ENCODE results near the gene NDUFA5.
"Not testable (repeated sequence)": the region's sequence is repeated elsewhere in the genome, so short reads cannot be mapped to it uniquely, and the experiment has no call there.

NDUFA5 gene

DNA sequence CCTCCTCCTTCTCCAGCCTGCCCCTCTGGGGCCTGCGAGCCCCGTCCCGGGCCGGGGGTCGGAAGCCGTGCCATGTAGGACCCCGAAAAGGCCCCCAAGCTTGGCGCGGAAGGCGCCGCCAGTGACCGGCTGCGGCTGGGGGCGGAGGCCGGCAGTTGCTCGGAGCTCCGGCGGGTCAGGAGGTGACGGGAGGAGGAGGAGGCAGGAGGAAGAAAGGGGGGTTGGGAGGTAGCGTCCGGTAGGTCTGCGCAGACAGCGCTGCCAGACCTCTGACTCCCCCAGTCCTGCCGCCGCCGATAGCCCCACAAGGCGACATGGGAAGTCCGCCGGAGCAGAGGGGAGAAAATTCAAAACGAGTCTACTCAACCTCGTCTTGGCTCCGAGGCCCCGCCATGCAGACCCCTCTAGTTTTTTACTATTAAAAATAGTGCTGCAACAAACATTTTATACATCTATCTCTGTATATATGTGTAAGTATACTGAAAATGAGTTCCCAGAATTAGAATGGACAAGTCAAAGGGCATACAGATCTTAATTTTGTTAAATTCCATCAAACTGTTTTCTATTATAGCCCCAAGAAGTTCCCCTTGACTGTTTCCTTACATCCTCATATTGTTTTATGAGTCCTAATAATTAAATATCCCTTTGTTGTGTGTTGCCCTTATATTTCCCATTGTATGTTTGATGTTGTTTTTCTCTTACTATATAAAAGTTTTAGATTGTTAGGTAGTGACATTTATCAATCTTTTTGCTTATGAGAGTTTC is 24.6 kb downstream of the NDUFA5 start:
- not testable (repeated sequence) for H3K9me3 ChIP-seq (ENCODE audit: control insufficient read depth, low read length)

DNA sequence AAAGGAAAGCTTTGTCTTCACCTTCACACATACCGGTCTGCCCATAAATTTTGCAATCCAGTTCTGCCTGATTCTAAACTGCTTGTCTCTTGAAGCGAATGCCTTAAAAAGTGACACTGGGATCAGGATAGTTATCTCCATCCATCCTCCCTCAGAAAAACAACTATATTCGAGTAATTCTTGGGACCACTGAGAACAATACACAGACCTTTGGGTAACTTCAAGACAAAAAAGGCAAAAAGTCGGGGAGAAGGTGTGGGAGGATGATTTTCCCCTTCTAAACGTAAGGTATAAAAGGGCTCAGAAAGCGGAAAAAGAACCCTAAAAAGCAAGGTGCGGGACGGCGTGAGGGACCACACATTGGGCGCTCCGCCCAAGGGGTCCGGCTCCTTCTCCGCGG is 25.3 kb downstream of the NDUFA5 start:
- H3K4me1 ChIP-seq (ENCODE audit: control insufficient read depth, insufficient read depth, low read length); H3K4me3 ChIP-seq (ENCODE audit: low read length); H3K9ac ChIP-seq (ENCODE audit: low read length); H3K9me3 ChIP-seq (ENCODE audit: control insufficient read depth, low read length); H3K36me3 ChIP-seq (ENCODE audit: control insufficient read depth, insufficient read depth, low read length): not testable (repeated sequence)
- peaks cover 10% of the 10 kb centered on the region for H3K27me3 ChIP-seq (ENCODE audit: control insufficient read depth, insufficient read depth, low read length)

More for the DNA sequence above, 24.6 kb downstream of the NDUFA5 start:
- H3K27me3 ChIP-seq (ENCODE audit: control insufficient read depth, insufficient read depth, low read length) = peaks cover 10% of the 10 kb centered on the region
- H3K9ac ChIP-seq (ENCODE audit: low read length); H3K4me1 ChIP-seq (ENCODE audit: control insufficient read depth, insufficient read depth, low read length); H3K4me3 ChIP-seq (ENCODE audit: low read length); H3K36me3 ChIP-seq (ENCODE audit: control insufficient read depth, insufficient read depth, low read length): not testable (repeated sequence)

- not testable (repeated sequence) for H3K9ac ChIP-seq (ENCODE audit: low read length); H3K4me3 ChIP-seq (ENCODE audit: low read length); H3K4me1 ChIP-seq (ENCODE audit: control insufficient read depth, insufficient read depth, low read length); H3K9me3 ChIP-seq (ENCODE audit: control insufficient read depth, low read length); H3K36me3 ChIP-seq (ENCODE audit: control insufficient read depth, insufficient read depth, low read length)
- H3K27me3 ChIP-seq (ENCODE audit: control insufficient read depth, insufficient read depth, low read length) = peaks cover 10% of the 10 kb centered on the region
Measured at GRCh38 chr7:123530035-123530591, 27.5 kb downstream of the NDUFA5 start.

DNA sequence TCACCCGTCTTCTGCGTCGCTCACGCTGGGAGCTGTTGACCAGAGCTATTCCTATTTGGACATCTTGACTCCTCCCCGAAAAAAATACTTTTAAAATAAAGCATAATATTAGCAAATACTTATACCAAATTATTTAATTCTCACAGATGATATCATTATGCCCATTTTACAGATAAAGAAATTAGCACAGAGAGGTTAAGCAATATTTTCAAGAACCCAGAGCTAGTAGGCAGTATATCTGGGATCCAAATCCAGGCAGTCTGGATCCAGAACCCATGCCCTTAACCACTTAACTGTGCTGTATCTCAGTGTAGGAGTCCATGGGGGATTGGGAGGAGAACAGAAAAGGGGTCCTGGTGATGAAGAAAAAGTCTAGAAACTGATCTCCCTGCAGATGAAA is 29.4 kb downstream of the NDUFA5 start:
- Histone ChIP-seq H3K27me3 (ENCODE audit: control insufficient read depth, insufficient read depth, low read length) (peaks cover 10% of the 10 kb centered on the region), H3K9me3 (ENCODE audit: control insufficient read depth, low read length) (no peaks in the 10 kb centered on the region), H3K4me3 (ENCODE audit: low read length) (no peak overlapping the region), H3K36me3 (ENCODE audit: control insufficient read depth, insufficient read depth, low read length) (no peaks in the 10 kb centered on the region), H3K4me1 (ENCODE audit: control insufficient read depth, insufficient read depth, low read length) (no peaks in the 10 kb centered on the region), H3K9ac (ENCODE audit: low read length) (no peak overlapping the region)

DNA sequence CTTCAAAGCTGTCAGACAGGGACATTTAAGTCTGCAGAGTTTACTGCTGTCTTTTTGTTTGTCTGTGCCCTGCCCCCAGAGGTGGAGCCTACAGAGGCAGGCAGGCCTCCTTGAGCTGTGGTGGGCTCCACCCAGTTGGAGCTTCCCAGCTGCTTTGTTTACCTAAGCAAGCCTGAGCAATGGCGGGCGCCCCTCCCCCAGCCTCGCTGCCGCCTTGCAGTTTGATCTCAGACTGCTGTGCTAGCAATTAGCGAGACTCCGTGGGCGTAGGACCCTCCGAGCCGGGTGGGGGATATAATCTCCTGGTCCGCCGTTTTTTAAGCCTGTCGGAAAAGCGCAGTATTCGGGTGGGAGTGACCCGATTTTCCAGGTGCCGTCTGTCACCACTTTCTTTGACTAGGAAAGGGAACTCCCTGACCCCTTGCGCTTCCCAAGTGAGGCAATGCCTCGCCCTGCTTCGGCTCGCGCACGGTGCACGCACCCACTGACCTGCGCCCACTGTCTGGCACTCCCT is 29.8 kb downstream of the NDUFA5 start:
- H3K9me3 ChIP-seq (ENCODE audit: control insufficient read depth, low read length); H3K27me3 ChIP-seq (ENCODE audit: control insufficient read depth, insufficient read depth, low read length); H3K4me1 ChIP-seq (ENCODE audit: control insufficient read depth, insufficient read depth, low read length); H3K36me3 ChIP-seq (ENCODE audit: control insufficient read depth, insufficient read depth, low read length); H3K9ac ChIP-seq (ENCODE audit: low read length); H3K4me3 ChIP-seq (ENCODE audit: low read length): not testable (repeated sequence)

- not testable (repeated sequence) for H3K4me3 ChIP-seq (ENCODE audit: low read length); H3K27me3 ChIP-seq (ENCODE audit: control insufficient read depth, insufficient read depth, low read length); H3K4me1 ChIP-seq (ENCODE audit: control insufficient read depth, insufficient read depth, low read length); H3K36me3 ChIP-seq (ENCODE audit: control insufficient read depth, insufficient read depth, low read length); H3K9me3 ChIP-seq (ENCODE audit: control insufficient read depth, low read length); H3K9ac ChIP-seq (ENCODE audit: low read length)
Measured at GRCh38 chr7:123526533-123526932, 31.1 kb downstream of the NDUFA5 start.

GRCh38 chr7:123522066-123522465 is 35.6 kb downstream of the NDUFA5 start:
- Histone ChIP-seq H3K9ac (ENCODE audit: low read length) (no peak overlapping the region), H3K4me1 (ENCODE audit: control insufficient read depth, insufficient read depth, low read length) (no peaks in the 10 kb centered on the region), H3K27me3 (ENCODE audit: control insufficient read depth, insufficient read depth, low read length) (no peaks in the 10 kb centered on the region), H3K4me3 (ENCODE audit: low read length) (no peak overlapping the region), H3K36me3 (ENCODE audit: control insufficient read depth, insufficient read depth, low read length) (no peaks in the 10 kb centered on the region), H3K9me3 (ENCODE audit: control insufficient read depth, low read length) (no peaks in the 10 kb centered on the region)

DNA sequence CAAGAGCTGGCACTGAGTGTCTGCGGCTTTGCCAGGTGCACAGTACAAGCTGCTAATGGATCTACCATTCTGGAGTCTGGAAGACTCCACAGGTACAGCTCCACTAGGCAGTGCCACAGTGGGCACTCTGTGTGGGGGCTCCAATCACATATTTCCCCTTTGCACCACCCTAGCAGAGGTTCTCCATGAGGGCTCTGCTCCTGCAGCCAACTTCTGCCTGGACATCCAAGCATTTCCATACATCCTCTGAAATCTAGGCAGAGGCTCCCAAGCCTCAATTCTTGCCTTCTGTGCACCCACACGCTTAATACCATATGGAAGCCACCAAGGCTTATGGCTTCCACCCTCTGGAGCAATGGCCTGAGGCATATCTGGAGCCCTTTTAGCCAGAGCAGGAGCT is 52.4 kb downstream of the NDUFA5 start:
- Histone ChIP-seq H3K36me3 (ENCODE audit: control insufficient read depth, insufficient read depth, low read length) (no peaks in the 10 kb centered on the region), H3K9ac (ENCODE audit: low read length) (no peak overlapping the region), H3K4me3 (ENCODE audit: low read length) (no peak overlapping the region), H3K27me3 (ENCODE audit: control insufficient read depth, insufficient read depth, low read length) (no peaks in the 10 kb centered on the region), H3K9me3 (ENCODE audit: control insufficient read depth, low read length) (no peaks in the 10 kb centered on the region), H3K4me1 (ENCODE audit: control insufficient read depth, insufficient read depth, low read length) (no peaks in the 10 kb centered on the region)

DNA sequence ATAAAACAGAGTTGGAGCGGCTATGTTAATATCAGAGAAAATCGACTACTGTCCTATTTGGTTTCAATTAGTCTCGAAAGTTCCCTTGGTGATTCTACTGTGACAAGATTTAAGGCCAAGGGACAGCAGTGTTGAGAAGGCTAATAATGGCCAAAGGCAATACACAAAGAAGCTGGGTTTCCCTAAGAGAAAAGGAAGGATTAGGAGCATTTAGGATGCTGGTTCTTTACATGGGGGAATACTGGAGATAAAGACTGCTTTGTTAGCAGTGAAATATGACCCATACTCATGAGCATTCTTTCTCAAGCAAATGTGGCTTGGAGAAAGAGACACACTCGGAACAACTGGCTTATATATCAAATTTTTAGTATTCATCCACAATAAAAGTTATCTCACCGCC is 55.4 kb downstream of the NDUFA5 start:
- H3K36me3 ChIP-seq (ENCODE audit: control insufficient read depth, insufficient read depth, low read length) = no peaks in the 10 kb centered on the region
- H3K9me3 ChIP-seq (ENCODE audit: control insufficient read depth, low read length) = no peaks in the 10 kb centered on the region
- H3K9ac ChIP-seq (ENCODE audit: low read length) = no peak overlapping the region
- no peak overlapping the region for H3K4me3 ChIP-seq (ENCODE audit: low read length)
- H3K4me1 ChIP-seq (ENCODE audit: control insufficient read depth, insufficient read depth, low read length) = no peaks in the 10 kb centered on the region
- no peaks in the 10 kb centered on the region for H3K27me3 ChIP-seq (ENCODE audit: control insufficient read depth, insufficient read depth, low read length)

DNA sequence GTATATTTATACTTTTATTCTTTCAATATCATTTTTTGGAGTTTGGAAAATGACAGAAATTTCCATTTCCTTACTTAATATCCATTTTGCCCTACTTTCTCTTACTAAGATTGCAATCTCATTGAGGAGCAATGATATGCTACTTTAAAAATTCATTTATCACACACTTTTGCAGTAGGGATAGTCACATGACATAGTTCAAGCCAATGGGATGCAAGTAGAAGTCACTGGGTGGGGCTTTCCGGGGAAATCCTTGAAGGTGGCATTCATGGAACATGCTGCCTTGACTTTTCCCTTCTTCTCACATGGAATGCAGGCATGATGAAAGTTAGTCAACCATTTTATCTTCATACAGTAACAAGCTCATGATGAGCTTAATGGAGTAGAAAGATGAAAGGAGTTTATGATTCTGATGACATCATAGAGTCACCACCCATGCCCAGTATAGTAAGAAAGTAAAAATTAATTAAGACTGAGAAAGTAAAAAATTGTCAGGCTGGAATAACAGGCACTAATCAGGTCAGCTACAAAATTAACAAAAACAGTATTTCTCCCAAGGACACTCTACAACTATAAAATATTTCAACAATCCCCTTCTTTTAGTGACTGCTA is 56.6 kb downstream of the NDUFA5 start:
- Histone ChIP-seq H3K27me3 (ENCODE audit: control insufficient read depth, insufficient read depth, low read length) (no peaks in the 10 kb centered on the region), H3K4me3 (ENCODE audit: low read length) (no peak overlapping the region), H3K9ac (ENCODE audit: low read length) (no peak overlapping the region), H3K36me3 (ENCODE audit: control insufficient read depth, insufficient read depth, low read length) (no peaks in the 10 kb centered on the region), H3K4me1 (ENCODE audit: control insufficient read depth, insufficient read depth, low read length) (no peaks in the 10 kb centered on the region), H3K9me3 (ENCODE audit: control insufficient read depth, low read length) (no peaks in the 10 kb centered on the region)

DNA sequence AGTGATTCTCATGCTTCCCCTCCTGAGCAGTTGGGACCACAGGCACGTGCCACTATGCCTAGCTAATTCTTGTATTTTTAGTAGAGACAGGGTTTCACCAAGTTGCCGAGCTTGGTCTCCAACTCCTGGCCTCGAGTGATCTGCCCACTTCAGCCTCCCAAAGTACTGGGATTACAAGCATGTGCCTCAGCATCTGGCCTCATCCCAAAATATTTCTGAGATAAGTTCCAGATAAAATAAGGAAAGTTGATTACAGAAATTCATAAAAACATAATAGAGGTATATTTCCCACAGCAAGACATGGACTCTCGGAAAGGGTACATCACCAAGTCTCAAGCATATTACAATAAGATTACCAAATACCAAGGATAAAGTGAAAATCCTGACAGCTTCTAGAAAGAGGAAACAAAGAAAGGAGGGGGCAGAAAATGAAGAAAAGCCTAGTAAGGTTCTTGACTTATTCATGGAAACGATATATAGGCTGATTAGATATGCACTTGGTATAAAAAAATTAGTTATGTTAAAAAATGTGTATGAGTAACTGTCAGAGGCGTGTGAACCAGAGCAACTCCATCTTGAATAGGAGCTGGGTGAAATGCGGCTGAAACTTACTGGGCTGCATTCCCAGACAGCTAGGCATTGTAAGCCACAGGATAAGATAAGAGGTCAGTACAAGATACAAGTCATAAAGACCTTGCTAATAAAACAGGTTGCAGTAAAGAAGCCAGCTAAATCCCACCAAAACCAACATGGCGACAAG is 58.2 kb downstream of the NDUFA5 start:
- Histone ChIP-seq H3K9me3 (ENCODE audit: control insufficient read depth, low read length) (no peaks in the 10 kb centered on the region), H3K4me1 (ENCODE audit: control insufficient read depth, insufficient read depth, low read length) (no peaks in the 10 kb centered on the region), H3K4me3 (ENCODE audit: low read length) (no peak overlapping the region), H3K9ac (ENCODE audit: low read length) (no peak overlapping the region), H3K36me3 (ENCODE audit: control insufficient read depth, insufficient read depth, low read length) (no peaks in the 10 kb centered on the region), H3K27me3 (ENCODE audit: control insufficient read depth, insufficient read depth, low read length) (no peaks in the 10 kb centered on the region)

- no peak overlapping the region for H3K9ac ChIP-seq (ENCODE audit: low read length)
Measured at GRCh38 chr7:123498601-123499000, 59.0 kb downstream of the NDUFA5 start.

More at GRCh38 chr7:123498601-123499000, 59.0 kb downstream of the NDUFA5 start:
- H3K4me1 ChIP-seq (ENCODE audit: control insufficient read depth, insufficient read depth, low read length) = no peaks in the 10 kb centered on the region
- H3K4me3 ChIP-seq (ENCODE audit: low read length) = no peak overlapping the region
- H3K9me3 ChIP-seq (ENCODE audit: control insufficient read depth, low read length) = no peaks in the 10 kb centered on the region
- no peaks in the 10 kb centered on the region for H3K27me3 ChIP-seq (ENCODE audit: control insufficient read depth, insufficient read depth, low read length)
- no peaks in the 10 kb centered on the region for H3K36me3 ChIP-seq (ENCODE audit: control insufficient read depth, insufficient read depth, low read length)
